Measurements from ENCODE around the gene ZDHHC3.
"Not testable (repeated sequence)": the region's sequence is repeated elsewhere in the genome, so short reads cannot be mapped to it uniquely, and the experiment has no call there.

ZDHHC3 gene

DNA sequence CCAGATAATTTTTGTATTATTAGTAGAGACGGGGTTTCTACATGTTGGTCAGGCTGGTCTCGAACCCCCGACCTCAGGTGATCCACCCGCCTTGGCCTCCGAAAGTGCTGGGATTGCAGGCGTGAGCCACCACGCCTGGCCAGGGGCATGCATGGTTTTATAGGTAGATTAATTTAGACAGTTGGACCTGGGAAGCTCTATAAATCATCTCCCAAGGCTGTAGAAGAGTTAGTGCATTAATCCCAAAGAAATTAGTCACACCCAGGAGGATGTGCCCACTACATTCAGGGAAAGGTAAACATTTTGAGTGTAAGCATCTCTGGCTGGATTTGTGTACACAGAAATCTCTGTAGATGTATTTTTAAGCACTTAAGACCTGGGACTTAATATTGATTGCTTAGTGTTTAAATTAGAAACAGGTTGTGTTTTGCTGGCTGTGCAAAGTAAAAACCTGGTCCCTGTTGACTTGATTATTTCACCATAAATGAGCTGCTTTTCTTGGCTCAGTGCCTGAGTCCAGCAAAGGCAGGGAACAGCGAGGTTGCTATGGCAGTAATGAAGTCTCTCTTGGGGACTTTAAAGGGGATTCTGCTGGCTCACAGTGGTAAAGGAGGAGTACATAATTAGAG, 19.3 kb upstream of the ZDHHC3 start:
- DNase-seq = no peak

DNA sequence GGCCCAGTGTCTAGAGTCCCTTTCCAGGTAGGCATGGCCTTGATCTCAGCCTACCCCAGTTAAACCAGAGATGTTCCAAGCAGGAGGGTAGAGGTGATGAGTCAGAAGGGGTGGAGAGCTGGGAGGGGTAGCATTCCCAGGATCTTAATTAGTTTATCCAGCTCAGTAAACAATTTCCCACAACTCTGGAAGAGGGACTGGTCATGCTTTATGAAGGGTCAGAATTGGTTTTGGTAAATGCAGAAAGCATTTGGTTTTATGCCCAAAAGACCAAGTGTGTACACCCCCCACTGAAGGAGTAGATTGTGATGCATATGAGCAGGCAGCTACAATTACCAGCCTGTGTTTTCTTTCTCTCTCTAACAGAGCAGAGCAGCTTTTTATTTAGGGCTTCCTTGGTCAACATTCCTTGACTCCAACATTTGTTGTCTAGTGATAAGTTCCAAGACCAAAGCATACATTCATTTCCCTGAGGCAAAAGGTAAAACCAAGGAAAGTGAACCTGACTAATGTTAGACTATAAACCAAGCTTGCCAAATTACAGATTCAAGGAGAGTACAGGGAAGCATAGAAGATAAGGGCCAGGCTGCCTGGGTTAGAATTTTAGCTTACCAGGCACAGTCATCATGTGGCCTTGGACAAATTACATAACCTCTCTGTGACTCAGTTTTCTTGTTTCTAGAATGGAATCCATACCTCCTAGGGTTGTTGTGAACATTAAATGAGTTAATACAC, 17.7 kb upstream of the ZDHHC3 start:
- no peak for DNase-seq

DNA sequence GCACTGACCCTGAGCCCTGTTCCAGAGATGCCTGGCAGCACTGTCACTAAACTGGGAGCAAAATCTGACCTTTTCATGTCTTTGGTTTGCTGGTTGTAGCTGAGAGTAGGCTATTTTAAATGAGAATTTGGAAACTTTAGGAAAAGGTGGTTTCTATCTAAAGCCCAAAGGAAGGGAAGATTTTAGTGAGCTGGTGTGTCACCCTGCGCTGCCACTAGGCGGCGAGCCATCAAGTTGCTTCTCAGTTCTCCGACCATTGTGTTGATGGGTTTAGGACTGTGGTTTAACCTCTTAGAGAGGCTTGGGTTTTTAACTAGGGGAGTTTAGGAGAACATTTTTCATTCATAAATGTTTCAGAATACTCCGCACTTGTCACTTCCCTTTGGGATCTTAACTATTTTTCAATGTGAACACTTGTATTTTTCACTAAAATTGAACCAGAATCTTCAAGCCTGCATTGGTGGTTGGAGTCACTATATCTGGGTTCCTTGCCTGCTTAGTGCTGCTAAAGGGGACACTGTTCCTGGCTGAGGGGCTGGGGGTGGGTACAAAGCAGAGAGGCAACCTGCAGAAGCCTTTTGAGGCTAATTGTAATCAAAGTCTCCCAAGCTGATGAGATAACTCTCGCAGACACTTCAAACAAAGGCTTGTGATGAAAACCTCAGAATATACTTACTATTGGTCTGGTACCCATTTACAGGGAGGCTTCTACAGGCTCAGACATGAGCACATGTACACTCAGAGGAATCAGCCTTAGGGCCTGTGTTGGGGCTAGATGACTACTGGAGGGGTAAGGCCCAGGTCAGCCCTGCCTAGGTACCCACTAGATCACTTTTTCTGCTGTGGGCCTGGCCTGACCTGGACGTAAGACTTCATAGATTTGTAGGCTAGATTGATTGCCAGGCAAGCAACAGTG, 16.8 kb upstream of the ZDHHC3 start:
- DNase-seq = no peak

DNA sequence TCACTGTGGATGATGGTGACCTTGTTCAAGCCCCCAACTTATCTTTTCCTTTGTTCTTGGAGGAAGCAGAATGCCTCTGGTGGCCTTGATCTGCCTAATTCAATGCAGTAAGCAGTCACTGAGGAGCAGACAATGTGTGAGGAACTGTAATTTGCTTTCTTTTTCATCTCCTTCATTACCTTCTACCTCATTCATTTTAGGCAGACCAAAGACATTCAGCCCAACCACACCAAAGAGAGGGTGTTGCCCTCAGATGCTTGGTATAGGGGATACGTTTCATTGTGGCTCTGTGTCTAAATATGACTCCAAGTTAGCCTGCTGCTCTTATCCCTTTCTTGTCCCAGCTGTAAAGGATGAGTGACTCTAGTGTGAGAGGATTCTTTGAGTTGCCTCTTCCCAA, 15.4 kb upstream of the ZDHHC3 start:
- DNase-seq = no peak

DNA sequence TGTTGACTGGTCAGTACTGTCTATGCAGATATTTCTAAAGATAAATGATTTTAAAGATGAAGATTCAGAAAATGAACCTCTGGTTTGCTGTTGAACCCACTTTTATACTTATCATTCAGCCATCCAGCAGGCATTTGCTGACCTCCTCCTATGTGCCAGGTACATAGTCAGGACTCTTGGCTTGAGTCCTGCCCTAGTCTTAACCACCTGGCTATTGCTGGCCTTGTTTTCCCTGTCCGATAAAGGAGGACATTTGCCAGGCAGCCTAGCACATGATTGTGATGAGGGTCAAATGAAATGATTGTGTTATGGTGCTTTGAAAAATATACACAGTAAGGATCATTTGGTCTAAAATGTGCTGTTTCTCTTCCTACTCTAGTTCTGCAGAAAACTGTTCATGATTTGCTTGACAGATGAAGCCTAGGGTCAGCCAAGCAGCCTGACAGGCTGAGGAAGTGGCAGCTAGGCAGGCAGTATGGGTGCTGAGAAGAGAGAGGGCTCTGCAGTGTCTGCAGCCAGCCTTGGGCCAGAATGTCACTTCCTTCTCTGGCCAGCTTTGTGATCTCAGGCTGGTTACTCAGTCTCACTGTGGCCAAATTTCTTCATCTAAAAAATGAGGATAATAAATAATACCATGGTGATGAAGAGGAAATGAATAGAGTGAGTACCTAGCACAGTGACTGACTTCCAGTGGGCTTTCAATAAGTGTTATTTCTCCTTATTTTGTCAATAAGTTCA, 13.8 kb upstream of the ZDHHC3 start:
- DNase-seq = no peak

DNA sequence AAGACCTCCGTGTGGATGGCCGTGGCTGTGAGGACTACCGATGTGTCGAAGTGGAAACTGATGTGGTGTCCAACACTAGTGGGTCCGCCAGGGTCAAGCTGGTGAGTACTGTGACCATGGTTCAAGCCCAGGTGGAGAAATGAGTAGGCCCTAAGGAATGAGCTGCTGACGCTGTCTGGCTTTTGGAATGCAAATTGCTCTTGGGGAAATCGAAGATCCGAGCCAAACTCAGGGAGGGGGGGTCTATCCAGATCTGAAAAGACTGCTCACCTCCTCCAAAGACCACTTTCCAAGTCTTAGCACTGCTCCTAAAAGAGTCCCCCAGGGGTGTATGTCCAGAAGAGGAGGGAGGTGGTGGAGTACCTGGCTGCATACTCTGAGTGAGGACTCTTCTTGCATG, 13.2 kb upstream of the ZDHHC3 start:
- no peak for DNase-seq

DNA sequence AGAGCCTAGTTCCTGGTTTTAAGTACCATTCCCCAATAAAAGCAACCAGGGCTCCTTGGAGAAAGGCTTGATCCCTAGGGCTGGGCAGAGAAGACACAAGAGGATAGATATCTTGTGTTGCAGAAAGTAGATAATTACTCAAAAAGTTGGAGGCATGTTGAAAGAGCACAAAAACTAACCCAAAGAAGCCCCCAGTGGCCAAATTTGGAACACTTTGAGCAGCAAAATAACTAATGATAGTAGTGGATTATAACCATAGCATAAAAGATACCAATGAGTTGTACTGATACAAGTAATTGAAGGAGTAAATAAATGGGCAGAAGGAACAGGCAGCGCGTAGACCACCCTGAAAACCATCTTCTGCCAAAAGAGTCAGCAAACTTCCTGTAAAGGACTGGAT, 12.1 kb upstream of the ZDHHC3 start:
- DNase-seq = no peak

DNA sequence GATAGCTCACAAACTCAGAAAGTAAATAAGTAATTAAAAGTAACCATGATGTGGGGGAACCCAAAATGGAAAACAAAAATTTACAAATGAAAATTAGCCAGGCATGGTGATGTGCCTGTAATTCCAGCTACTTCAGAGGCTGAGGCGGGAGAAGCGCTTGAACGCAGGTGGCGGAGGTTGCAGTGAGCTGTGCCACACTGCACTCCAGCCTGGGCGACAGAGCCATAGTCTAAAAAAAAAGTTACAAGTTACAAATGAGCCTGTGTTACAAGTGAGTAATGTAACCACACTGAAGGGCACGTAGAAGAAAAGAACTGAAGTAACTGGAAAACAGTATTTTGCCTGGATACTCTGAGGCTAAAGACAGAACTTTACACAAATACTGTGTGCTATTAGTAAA, 11.4 kb upstream of the ZDHHC3 start:
- DNase-seq = no peak

DNA sequence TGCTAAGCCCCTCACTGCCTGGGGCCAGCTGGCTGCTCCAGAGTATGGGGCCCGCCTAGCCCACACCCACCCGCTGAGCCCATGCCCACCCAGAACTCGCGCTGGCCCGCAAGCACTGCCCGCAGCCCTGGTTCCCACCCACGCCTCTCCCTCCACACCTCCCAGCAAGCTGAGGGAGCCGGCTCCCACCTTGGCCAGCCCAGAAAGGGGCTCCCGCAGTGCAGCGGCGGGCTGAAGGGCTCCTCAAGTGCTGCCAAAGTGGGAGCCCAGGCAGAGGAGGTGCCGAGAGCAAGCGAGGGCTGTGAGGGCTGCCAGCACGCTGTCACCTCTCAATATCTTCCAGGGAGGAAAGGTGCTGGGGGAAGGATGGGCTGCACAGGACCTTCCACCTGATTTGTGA, 10.4 kb upstream of the ZDHHC3 start:
- DNase-seq = not testable (repeated sequence)

DNA sequence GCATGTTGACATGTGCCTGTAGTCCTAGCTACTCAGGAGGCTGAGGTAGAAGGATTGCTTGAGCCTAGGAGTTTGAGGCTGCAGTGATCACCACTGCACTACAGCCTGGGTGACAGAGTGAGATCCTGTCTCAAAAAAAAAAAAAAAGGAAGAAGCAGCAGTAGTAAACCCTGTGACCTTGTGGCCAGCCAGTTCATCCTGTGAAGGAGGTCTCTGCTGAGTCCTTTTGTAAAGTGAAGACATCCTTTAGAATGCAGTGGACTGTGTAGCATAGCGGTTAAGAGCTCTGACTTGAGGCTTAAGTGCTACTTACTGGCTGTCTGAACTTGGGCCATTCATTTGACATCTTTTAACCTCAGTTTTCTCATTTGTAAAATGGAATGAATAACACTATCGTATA, 8.4 kb upstream of the ZDHHC3 start:
- no peak for DNase-seq

DNA sequence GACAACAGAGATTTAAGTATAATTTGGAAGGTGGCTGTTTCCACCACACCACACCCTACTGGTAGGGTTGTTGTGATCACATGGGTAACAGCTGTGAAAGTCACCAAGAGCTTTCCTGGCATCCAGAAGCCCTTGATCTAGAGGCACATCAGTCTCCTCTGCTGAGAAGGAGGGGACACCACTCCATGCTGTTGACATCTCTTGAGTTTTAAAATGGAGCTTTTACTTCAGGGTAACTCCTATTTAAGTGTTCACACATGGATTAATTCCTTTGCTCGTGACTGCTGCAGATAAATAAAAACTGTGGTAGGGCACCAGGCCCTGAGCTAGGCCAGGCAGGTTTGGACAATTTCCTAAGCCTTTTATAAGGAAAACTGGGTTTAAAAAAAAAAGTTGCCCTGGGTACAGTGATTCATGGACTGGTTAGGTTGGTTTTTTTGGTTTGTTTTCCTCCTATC, 7.5 kb upstream of the ZDHHC3 start:
- DNase-seq = no peak

DNA sequence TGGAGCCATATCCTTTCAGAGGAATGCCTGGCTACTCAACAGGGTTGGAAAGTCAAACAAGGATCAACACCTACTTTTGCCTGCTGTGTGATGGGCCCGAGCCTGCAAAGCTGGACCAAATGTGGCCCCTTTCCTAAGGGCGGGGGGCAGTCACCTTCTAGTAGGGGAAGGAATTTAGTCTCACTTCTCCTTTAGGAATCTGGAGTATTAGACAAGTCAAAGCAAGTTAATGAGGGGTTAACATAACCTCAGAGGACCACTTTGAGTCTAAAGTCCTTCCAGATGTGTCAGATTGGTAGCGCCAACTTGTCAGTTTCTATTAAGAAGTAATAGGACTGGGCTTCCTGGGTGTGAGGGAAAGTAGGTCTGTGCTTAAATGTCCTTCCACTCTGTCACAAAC, 6.8 kb upstream of the ZDHHC3 start:
- no peak for DNase-seq

DNA sequence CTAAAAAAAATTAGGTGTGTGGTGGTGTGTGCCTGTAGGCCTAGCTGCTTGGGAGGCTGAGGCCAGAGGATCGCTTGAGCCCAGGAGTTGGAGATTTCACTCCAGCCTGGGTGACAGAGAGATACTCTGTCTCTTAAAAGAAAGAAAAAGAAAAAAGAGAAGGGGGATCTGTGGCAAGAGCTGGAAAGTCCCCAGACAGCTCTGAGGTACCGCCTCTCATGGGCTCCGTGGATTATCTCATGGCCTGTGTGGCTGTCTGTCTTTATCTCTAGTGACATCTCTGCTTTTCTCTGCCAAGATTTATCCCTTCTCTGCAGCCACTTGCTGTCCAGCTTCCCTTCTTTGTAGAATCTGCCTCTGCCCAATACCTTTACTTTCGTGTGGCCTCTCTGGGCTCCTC, 5.8 kb upstream of the ZDHHC3 start:
- no peak for DNase-seq

DNA sequence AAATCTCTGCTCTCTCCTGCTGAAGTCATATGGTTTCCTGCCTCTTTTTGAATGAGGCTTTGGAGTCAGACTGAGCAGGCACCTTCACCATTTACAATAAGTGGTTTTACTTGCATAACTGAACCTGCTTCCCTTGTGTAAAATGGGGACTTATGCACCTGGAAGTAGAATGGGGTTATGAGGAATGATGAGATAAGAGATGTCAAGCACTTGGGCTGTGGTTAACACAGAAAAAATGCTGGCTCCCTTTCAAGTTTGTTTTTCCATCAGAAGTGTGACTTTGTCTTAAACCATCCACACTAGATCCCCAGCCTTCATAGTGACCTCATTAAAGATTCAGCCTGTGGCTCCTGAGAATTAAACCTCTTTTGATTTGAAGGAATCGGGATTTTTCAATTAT, 5.2 kb upstream of the ZDHHC3 start:
- DNase-seq = no peak

DNA sequence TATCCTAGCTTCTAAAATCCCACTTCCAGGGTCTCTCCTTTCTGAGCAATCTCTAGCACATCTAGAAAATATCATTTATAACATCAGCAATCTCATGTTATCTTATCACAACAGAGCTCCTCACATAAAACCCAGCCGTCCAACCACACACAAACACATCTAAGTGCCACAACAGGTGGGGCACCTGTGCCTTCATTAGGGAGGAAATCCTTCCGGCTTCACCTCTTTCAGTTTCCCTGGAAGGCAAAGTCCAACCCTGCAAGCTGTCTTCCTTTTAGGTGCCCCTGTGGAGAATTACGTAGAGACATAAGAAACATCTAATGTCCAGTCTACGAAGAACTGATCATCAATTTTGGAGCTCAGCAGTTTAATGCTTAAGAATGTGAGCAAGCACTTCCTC, 1.6 kb downstream of the ZDHHC3 start:
- DNase-seq = no peak

DNA sequence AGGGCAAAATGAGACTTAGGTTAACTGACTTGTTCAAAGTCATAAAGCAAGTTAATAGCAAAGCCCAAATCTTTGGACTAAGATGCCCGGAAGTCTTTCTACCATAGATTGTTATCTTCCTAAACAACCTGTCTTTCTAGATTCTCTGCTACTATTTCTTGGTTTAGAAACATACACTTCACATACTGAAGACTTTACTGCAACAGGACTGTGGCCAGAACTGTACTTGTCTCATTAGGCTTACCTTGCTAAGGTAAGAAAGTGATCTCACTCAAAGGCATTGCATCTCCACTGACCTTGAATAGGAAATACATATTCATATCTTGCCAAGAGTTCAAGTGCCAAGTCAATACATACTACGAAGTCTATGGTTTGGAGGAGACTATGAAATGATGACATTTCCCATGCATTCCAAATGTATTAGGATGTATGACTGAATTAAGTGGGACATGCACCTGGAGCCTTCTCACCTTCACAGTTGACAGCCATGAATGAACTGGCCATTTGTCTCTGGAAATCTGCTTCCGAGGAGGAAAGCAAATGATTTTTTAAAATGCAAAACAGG, 5.0 kb downstream of the ZDHHC3 start:
- DNase-seq = no peak

DNA sequence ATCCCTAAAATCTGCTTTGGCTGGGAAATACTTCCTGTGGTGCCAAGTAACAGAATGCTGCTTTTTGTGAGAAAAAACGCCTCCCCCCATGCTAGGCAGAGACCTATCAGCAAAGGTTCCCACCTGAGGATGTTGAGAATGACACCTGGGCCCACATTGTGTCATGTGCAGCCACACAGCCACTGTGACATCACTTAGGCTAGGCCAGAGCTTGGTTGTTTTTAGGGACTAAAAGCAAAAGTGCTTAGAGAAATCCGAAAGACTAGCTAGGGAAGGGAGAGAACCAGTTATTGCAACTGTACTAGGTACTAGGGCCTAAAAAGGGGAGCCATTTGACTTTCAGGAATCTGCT, 6.2 kb downstream of the ZDHHC3 start:
- no peak for DNase-seq

DNA sequence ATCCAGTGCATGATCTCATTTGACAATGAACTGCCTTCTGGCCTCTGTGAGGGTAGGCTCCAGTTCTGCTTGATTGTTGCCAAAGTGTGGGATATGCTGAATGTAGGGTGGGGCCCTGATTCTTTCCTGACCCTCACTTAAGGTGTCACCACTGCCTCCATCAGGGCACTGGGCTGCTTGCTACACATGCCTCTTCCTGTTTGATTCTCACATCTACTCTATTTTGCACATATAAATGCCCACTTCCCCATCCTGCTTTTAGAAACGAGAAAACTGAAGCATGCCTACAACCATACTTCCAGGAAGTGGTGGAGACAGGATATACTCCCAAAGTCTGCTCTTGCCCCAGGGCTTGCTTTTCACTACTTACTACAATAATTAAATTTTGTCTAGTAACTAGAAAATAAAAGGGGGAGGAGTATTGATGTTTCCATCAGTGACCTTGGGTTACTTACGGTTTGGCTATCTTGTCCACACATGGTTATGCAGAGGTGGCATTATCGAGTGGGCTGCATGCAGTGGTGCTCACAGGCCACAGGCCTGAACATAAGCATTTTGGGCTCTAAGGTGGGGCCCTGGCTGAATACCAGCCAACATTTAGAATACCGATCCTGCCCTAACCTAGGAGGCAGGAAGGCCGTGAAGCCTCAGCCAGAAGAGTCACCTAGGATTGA, 6.7 kb downstream of the ZDHHC3 start:
- DNase-seq = no peak

DNA sequence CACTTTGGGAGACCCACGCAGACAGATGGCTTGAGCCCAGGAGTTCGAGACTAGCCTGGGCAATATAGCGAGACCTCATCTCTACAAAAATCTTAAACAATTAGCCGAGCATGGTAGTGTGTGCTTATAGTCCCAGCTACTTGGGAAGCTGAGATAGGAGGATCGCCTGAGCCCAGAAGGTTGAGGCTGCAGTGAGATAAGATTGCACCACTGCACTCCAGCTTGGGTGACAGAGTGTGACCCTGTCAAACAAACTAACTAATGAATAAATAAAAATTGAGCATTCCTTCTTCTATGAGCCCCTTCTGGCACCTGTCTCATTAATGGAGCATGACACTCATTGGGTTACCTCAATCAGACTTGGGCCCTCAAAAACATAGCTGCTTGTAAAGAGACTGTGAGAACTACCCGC, 7.5 kb downstream of the ZDHHC3 start:
- DNase-seq = no peak

DNA sequence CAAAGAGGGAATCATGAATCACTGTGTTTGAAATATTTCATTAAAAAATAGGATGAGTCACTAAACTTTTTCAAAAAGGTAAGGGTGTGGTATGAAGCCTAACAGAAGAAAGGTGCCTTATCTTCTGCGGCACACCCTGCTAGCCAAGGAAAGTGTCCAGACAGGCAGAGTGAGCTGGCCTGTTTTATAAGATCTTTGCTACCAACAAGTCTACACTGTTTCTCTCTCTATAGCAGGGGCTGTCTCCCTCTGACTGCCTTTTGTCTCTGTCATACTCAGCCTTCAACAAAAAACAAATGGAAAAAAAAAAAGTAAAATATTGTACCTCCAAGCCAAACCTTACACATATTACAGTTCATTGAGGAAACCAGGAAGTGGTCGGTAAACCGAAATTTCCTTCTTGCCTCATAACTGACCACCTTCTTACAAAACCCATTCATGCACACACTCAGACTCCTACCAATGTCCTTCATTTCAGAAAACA, 9.1 kb downstream of the ZDHHC3 start:
- no peak for DNase-seq

DNA sequence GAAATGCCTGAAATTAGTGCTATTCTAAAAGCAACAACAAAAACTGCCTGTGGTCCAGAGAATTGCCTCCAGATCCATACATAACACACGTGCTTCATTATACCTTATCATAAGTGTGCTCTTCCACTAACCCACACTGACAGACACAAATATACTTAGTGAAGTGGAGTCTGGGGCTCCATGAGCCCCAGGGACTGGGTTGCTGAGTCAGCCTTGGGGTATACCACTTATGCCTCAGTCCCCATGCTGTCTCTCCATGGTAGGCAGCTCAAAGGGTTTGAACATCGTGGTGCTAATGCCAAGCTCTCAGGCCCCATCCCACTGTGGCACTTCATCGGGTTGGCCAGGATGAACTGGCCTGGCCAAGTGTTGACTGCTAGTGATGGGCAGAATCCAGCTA, 10.8 kb downstream of the ZDHHC3 start:
- no peak for DNase-seq

All from effector CD4-positive, alpha-beta T cell (primary cell).